B cell (primary cell): Measurements from ENCODE around the gene GUCY2D. TPM values are rescaled to one million over a fixed set of nuclear protein-coding genes. Genes with fewer than 3 reads are reported as not detected.

Experiments used
- ATAC-seq: fragments of 200-7000 bp; cut with Tn5 transposase; one replicate; pipeline ENCODE4 v1.10.0; 2021; ENCODE audit warnings: low read depth, mild to moderate bottlenecking, moderate number of reproducible peaks, moderate library complexity
- CTCF ChIA-PET: fragments of 350-600 bp; sonication (Branson Sonifier 250); formaldehyde crosslinking; loops from one replicate; lab custom pipeline; 2021; ENCODE audit warnings: antibody characterized with exemption, inconsistent platforms; lab: Charles Lee
- POLR2A ChIA-PET: fragments of 350-600 bp; sonication (Branson Sonifier 250); formaldehyde crosslinking; loops from one replicate; lab custom pipeline; 2021; ENCODE audit warnings: antibody characterized with exemption; lab: Charles Lee
- DNase-seq: peaks from one replicate; pipeline ENCODE4 v3.0.0; 2013
- H2AFZ ChIP-seq: 2 replicates; pipeline ENCODE4 v1.6.1; 2012; ENCODE audit warnings: mild to moderate bottlenecking, low read depth, low read length; ENCODE audit not compliant: insufficient read depth, poor library complexity, severe bottlenecking
- H3K27ac ChIP-seq, 2 donors: 1 replicate in 1 of 2; 2 replicates in 1 of 2; pipeline ENCODE4 v1.5.1; 2012 to 2013; ENCODE audit warnings: low read length in 2 of 2, mild to moderate bottlenecking in 2 of 2, moderate library complexity in 1 of 2
- H3K27me3 ChIP-seq, 4 experiments: fragments of 200-600 bp in 1 of 4; sonication (generic) in 1 of 4; replicated peaks in 1 of 4; 1 replicate in 2 of 4; 2 replicates in 2 of 4; pipeline versions ENCODE4 v1.6.1 to v1.7.0; 2013 to 2016; ENCODE audit warnings: low read length in 3 of 4, mild to moderate bottlenecking in 2 of 4, mixed read lengths in 1 of 4, moderate library complexity in 1 of 4; ENCODE audit not compliant: insufficient read depth in 4 of 4, control insufficient read depth in 3 of 4; ENCODE audit errors: control extremely low read depth in 1 of 4
- H3K36me3 ChIP-seq, 2 experiments: replicated peaks in 1 of 2; 1 replicate in 1 of 2; 2 replicates in 1 of 2; pipeline versions ENCODE4 v1.6.1 to v1.7.1; 2013; ENCODE audit warnings: low read length in 1 of 2; ENCODE audit not compliant: insufficient read depth in 2 of 2, control insufficient read depth in 1 of 2; ENCODE audit errors: control extremely low read depth in 1 of 2, extremely low read depth in 1 of 2
- H3K4me1 ChIP-seq, 2 donors: fragments of 200-600 bp in 1 of 2; sonication (generic) in 1 of 2; 1 replicate in 1 of 2; 2 replicates in 1 of 2; pipeline versions ENCODE4 v1.5.1 to v1.6.1; 2013 to 2017; ENCODE audit warnings: low read length in 2 of 2; ENCODE audit not compliant: control insufficient read depth in 2 of 2, insufficient read depth in 2 of 2
- H3K4me2 ChIP-seq: replicated peaks from 2 replicates; pipeline ENCODE3; 2012; ENCODE audit warnings: mild to moderate bottlenecking, low read depth, low read length; ENCODE audit not compliant: poor library complexity, severe bottlenecking
- H3K4me3 ChIP-seq, 5 experiments: fragments of 200-600 bp in 1 of 5; sonication (generic) in 1 of 5; 1 replicate in 3 of 5; 2 replicates in 2 of 5; pipeline versions ENCODE4 v1.5.1 to v1.7.0; 2011 to 2016; ENCODE audit warnings: low read length in 4 of 5, mild to moderate bottlenecking in 4 of 5, low read depth in 2 of 5, control low read depth in 1 of 5, moderate library complexity in 1 of 5; ENCODE audit not compliant: insufficient read depth in 1 of 5; ENCODE audit errors: control extremely low read depth in 1 of 5, extremely low read depth in 1 of 5
- H3K79me2 ChIP-seq: fragments of 200-600 bp; sonication (generic); one replicate; pipeline ENCODE4 v1.6.0; 2016; ENCODE audit warnings: low read length; ENCODE audit not compliant: control insufficient read depth, insufficient read depth
- H3K9ac ChIP-seq: fragments of 200-600 bp; sonication (generic); 2 replicates; pipeline ENCODE4 v1.6.1; 2017; ENCODE audit warnings: mild to moderate bottlenecking, low read length, moderate library complexity
- H3K9me3 ChIP-seq, 3 donors: one replicate each; pipeline versions ENCODE4 v1.6.1 to v1.7.1; 2013; ENCODE audit warnings: low read length in 2 of 3; ENCODE audit not compliant: control insufficient read depth in 2 of 3, insufficient read depth in 1 of 3; ENCODE audit errors: control extremely low read depth in 1 of 3
- H4K20me1 ChIP-seq: 2 replicates; pipeline ENCODE4 v1.6.0; 2012; ENCODE audit warnings: mild to moderate bottlenecking, low read length; ENCODE audit not compliant: insufficient read depth, control insufficient read depth, poor library complexity, severe bottlenecking
- H3K27ac Mint-ChIP-seq: one replicate; pipeline ENCODE4 v1.8.0; 2021; ENCODE audit warnings: mixed read lengths
- H3K27me3 Mint-ChIP-seq: one replicate; pipeline ENCODE4 v1.8.0; 2021; ENCODE audit warnings: mixed read lengths
- H3K4me1 Mint-ChIP-seq: one replicate; pipeline ENCODE4 v1.8.0; 2021; ENCODE audit warnings: mixed read lengths
- H3K4me3 Mint-ChIP-seq: one replicate; pipeline ENCODE4 v1.8.0; 2021; ENCODE audit warnings: mixed read lengths
- H3K9me3 Mint-ChIP-seq: one replicate; pipeline ENCODE4 v1.8.0; 2022; ENCODE audit warnings: mixed read lengths; ENCODE audit not compliant: insufficient read depth
- CTCF ChIP-seq: fragments of 200-600 bp; IDR thresholded peaks from one replicate; pipeline ENCODE4 v1.8.0; 2022; ENCODE audit warnings: antibody characterized with exemption, mild to moderate bottlenecking
- EZH2 ChIP-seq: IDR thresholded peaks from 2 replicates; pipeline ENCODE4 v1.6.1; 2012; ENCODE audit warnings: borderline replicate concordance, low read depth, mild to moderate bottlenecking, moderate library complexity, low read length; ENCODE audit not compliant: insufficient read depth, poor library complexity, severe bottlenecking
- WGBS: methylation state at CpG from one replicate; pipeline ENCODE4 v1.1.5; 2013; ENCODE audit warnings: missing lambda C conversion rate; ENCODE audit not compliant: insufficient coverage; 5-methylcytosine and 5-hydroxymethylcytosine counted together
- intact Hi-C: fragments of 100-400 bp; cut with micrococcal nuclease; formaldehyde crosslinking; loops from one replicate; pipeline ENCODE4 v1.10.0; 2022
- polyA plus RNA-seq: library from polyadenylated mRNA; depleted of rRNA; stranded (reverse); fragments of >200 nt; gene quantifications from 2 replicates; pipeline ENCODE4 v1.2.3, GENCODE V29; 2012
- total RNA-seq, 2 donors: library from RNA; stranded (reverse); fragments of 120-200 nt in 1 of 2; gene quantifications; 1 replicate in 1 of 2; 2 replicates in 1 of 2; pipeline versions ENCODE4 v1.2.3 to v1.2.4, GENCODE V29; 2013 to 2022

GUCY2D gene
- total and polyA plus RNA-seq, 2 donors (not counting 1 experiment from before 2014, with no cell fraction given): not detected

GRCh38 chr17:7971651-7972050 is 30.8 kb upstream of the GUCY2D start:
- no peak overlapping the region for H3K4me3 ChIP-seq
- POLR2A ChIA-PET: no interaction called here
- no peak overlapping the region for H3K27ac ChIP-seq
- Mint-ChIP-seq H3K4me1 (no peaks in the 10 kb centered on the region), H3K27me3 (peaks cover 1% of the 10 kb centered on the region), H3K27ac (no peak overlapping the region), H3K9me3 (peaks cover 6% of the 10 kb centered on the region), H3K4me3 (no peak overlapping the region)
- DNase-seq (no peak), ATAC-seq (no peak)
- intact Hi-C loops: no loop called here
- peaks cover 2 to 25% (median 21%) of the 10 kb centered on the region in 3 donors for H3K9me3 ChIP-seq
- H3K27me3 ChIP-seq: peaks cover 0 to 11% (median 0%) of the 10 kb centered on the region in 4 experiments
- H4K20me1 ChIP-seq: no peaks in the 10 kb centered on the region
- TF ChIP-seq EZH2 (no peak), CTCF (no peak)
- H3K9ac ChIP-seq: no peak overlapping the region
- H3K4me2 ChIP-seq: no peak overlapping the region
- no peak overlapping the region for H2AFZ ChIP-seq
- no peaks in the 10 kb centered on the region for H3K36me3 ChIP-seq
- CTCF ChIA-PET: interaction anchor here (1.1 to 1.4 kb wide), 2 partner anchors 14 to 51 kb away, joined by 3 to 4 read pairs; no protein-coding TSS in a partner anchor
- WGBS: 90% methylated on average over 4 of the region's 4 CpGs
- H3K79me2 ChIP-seq: no peaks in the 10 kb centered on the region
- no peaks in the 10 kb centered on the region for H3K4me1 ChIP-seq

- DNase-seq: no peak
- no peak for ATAC-seq
- Histone ChIP-seq H3K9me3 (peaks cover 2 to 25% (median 21%) of the 10 kb centered on the region in 3 donors), H3K27ac (no peak overlapping the region), H3K27me3 (peaks cover 0 to 11% (median 0%) of the 10 kb centered on the region in 4 experiments), H3K9ac (no peak overlapping the region), H4K20me1 (no peaks in the 10 kb centered on the region), H2AFZ (no peak overlapping the region), H3K79me2 (no peaks in the 10 kb centered on the region), H3K4me2 (no peak overlapping the region), H3K36me3 (no peaks in the 10 kb centered on the region), H3K4me1 (no peaks in the 10 kb centered on the region), H3K4me3 (no peak overlapping the region)
- ChIA-PET CTCF (interaction anchor here (0.8 to 1.4 kb wide), 3 partner anchors 14 to 59 kb away, joined by 3 to 4 read pairs (median 3); no protein-coding TSS in a partner anchor), POLR2A (no interaction called here)
- 89% methylated on average over 2 of the region's 8 CpGs for WGBS
- Mint-ChIP-seq H3K27me3 (peaks cover 7% of the 10 kb centered on the region), H3K4me3 (no peak overlapping the region), H3K9me3 (peaks cover 6% of the 10 kb centered on the region), H3K27ac (no peak overlapping the region), H3K4me1 (no peaks in the 10 kb centered on the region)
- no peak for TF ChIP-seq EZH2
- TF ChIP-seq CTCF: peak; percentile 21
- intact Hi-C loops: no loop called here
These were observed 30.2 kb upstream of the GUCY2D start for GRCh38 chr17:7972131-7972785.
